Activated CD8-positive, alpha-beta memory T cell treated with anti-CD3 and anti-CD28 coated beads for 48 hours (primary cell): Measurements from ENCODE around the gene TBX5.
"Not testable (repeated sequence)": the region's sequence is repeated elsewhere in the genome, so short reads cannot be mapped to it uniquely, and the experiment has no call there.

Experiments used
- DNase-seq, 3 experiments: peaks; one replicate each; pipeline ENCODE4 v3.0.0-alpha.2; 2020; ENCODE audit warnings: low read depth in 2 of 3, low spot score in 2 of 3

The TBX5 gene

DNA sequence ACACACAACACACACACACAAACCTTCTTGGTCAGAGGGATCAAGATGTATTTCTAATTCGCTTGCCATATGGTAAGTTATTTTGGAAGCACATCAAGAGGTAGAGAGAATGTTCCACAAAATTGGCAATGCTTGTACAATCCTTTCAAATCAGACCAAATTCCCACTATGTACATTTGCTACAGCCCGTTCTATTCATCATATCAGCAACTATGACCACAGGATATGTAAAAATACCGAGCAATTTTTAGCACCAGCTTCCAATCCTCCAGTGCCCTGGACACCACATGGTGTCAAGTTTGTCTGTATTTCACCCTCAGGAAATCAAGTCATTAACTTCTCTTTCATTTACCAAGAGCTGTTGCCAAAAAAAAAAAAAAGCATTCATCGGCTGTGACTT is 21.2 kb downstream of the TBX5 start:
- DNase-seq, result no peak

DNA sequence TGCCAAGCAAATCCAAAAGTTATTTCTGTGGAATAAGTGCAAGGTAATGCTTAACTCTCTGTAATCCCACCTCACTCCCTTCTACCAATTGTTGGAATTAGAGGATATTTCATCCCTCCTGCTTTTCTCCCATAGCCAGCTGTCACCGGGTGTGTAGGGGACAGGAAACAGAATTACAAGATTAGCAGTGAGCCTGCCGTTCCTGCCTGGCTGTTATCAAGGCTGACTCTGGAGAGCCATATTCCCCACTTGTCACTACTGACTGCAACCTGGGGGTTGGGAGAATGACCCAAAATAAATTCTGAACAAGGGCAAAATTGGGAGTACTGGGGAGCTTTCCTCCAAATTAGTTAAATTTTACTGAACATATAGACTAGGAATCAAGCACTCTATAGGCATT is 24.8 kb downstream of the TBX5 start:
- no peak for DNase-seq

DNA sequence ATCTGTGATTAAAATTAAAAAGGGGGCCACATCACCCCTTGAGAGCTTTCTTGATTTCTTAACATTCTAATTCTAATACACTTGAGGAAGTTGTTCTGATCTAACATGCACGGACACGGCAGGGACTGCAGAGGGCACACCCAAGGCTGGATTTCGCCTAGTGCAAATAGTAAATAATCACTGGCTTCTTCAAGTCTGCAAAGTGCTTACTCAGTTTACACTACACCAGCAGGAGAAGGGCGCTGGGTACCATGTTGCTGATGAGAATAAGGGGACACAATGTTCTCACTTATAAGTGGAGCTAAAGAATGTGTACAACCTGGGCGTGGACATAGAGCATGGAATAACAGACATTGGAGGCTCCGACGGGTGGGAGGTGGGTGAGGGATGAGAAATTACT is 34.2 kb downstream of the TBX5 start:
- no peak for DNase-seq

DNA sequence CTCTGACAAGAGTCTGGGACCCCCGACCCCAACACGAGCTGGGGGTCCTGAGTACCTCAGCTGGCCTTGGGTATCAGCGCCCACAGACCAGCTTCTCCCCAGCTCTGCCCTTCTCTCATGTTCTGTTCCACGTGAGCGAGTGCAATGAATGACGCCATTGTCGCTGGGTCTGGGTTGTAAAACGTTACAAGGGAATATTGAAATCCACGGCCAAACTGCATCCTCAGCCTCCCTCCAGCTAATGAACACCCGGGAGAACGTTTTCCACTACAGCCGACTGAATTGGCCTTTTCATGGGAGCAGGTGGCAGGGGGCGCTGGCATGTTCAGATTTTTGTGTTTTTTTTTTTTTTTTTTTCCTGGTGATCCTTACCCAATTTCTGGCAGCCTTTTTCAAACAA is 34.7 kb downstream of the TBX5 start:
- DNase-seq, result no peak

DNA sequence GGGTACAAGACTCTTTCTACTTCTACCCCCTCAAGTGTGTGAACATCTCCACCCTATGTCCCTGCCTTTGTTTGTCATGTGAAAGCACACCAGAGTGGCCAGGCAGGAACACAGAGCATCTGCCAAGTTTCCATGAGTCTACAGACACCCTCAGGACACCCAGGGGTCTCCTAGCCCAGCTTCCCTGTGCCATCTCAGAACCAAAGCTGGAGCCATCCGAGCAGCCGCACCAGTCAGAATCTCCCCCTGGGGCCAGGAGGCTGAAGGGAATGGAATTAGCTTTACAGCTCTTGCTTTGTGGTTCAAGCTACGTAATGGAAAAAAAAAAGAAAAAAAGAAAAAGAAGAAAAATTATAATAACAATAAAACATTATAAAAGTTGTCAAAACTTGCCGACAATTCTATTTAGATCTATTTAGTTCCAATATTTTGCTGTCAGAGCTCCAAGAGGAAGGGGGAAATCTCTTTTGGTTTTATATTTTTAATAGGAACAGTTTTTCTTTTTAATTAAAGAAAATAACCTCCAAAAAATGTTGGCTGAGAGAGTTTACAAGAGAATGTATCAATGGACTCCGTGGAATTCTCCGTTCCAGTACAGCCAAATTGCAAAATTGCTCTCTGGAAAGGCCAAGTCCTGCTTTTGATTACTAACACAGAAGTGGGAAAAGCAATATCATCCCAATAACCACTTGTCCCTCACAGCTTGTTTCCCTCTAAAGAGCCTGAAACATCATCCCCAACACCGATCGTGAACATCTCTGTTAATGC is 37.1 kb downstream of the TBX5 start:
- no peak for DNase-seq

DNA sequence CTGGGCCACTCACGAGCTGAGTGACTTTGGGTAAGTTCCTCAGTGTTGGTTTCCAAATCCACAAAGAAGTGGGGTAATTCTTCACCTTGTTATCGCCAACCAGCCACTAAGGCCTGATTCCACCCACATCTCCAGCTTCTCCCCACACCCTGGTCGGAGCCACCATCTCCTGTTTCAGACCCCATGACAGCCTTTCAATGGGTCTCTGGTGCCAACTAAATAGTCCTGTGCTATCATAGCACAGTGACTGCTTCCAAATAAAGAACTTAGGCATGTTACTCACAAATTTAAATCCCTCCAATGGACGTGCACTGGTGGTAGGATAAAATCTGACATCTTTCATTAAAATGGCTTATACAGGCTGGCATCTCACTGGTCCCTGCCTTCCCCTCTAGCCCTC is 44.0 kb downstream of the TBX5 start:
- DNase-seq, result no peak

DNA sequence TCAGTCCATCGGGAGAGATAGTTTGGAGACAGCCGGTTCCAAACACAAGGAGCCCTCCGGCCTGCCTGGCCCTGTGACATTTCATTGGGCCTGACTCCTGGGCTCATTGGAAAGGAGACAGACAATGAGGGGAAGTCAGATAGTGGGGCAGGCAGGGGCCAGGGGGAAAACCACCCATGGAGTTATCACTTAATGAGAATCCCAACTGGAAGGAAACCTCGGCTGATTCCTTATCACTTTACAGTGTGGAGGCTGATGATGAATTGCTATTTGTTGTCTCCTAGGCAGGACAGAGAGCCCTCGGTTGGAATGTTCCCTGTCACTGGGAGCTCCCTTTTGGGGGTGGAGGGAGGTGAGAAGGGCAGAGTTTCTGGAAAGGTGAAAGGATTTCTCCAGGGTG is 44.4 kb downstream of the TBX5 start:
- DNase-seq, result no peak

DNA sequence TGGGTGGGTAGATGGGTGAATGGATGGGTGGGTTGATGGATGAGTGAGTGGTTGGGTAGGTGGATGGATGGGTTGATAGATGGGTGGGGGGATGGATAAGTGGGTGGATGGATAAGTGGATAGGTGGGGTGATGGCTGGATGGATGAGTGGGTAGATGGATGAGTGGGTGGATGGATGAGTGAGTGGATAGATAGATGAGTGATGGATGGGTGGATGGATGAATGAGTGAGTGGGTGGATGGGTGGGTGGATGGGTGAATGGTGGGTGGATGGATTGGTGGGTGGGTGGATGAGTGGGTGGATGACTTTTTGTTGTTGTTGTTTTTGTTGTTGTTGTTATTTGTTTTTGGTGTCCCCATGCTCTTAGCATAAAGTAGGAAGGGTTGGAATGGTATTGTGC is 45.5 kb downstream of the TBX5 start:
- no peak for DNase-seq

DNA sequence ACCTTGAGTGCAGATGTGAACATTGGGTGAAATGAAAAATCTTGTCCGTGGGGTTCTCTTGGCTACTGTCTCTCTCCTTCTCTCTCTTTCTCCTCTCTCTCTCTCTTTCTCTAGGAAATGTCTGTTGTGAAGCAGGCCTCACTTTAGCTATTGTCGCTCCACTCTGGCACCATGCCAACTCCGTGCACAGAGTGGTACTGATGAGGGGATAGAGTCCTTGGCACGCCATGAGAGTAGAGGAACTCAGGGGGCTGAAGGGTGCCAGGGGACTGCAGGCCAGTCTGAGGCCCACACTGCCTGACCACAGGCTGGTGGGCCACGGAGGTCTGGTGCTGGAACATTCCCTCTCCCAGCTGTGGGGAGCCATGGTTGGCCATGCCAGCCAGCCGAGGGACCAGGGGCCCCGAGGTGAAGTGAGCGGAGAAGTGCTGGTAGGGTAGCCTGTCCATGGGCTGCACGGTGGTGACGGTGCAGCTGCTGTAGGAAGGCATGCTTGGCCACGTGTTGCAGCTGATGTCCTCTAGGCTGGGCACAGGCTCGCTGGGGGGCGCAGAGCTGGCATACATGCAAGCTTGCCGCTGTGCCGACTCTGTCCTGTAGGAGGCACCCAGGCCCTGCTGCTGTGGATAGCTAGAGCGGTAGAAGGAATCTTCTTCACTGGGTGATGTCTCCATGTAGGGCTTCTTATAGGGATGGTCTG is 50.4 kb downstream of the TBX5 start:
- no peak for DNase-seq

DNA sequence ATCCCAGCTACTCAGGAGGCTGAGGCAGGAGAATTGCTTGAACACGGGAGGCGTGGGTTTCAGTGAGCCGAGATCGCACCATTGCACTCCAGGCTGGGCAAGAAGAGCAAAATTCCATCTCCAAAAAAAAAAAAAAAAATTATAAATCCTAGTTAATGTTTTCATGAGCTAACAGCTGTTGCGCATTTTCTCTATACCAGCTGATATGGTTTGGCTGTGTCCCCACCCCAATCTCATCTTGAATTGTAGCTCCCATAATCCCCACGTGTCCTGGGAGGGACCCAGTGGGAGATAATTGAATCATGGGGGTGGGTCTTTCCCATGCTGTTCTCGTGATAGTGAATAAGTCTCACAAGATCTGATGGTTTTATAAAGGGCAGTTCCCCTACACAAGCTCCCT is 56.7 kb downstream of the TBX5 start:
- not testable (repeated sequence) for DNase-seq

DNA sequence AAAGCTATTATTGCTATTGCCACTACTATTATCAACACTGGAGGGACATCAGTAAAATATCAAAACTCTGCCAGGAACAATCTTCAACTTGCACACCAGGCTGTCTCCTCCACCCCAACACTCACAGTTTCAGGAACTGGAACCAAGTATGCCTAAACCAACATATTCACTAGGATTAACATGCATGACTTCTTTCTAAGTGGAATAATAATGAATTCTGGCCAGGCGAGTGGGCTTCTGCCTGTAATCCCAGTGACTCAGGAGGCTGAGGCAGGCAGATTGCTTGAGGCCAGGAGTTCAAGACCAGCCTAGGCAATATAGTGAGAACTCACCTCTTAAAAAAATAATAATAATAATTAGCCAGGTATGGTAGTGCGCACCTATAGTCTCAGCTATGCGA is 58.1 kb downstream of the TBX5 start:
- no peak for DNase-seq

DNA sequence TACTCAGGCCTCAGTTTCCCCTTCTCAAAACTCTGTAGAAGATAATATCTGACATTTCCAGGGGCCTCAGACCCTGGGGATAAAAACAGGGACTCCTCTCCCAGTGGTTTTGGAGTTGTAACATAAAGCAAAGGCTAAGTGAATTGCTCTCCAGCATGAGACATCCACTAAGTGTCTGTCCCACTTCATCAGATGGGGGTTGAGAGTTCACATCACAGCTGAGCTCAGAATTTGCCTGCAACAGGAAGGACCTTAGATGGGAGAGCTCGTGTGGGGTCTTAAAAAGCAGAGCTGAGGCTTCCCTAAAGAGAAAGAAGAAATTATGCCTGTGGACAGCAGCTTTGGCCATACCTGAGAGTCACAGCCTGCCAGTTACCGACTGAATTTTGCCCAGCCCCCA is 61.1 kb downstream of the TBX5 start:
- DNase-seq, result no peak

DNA sequence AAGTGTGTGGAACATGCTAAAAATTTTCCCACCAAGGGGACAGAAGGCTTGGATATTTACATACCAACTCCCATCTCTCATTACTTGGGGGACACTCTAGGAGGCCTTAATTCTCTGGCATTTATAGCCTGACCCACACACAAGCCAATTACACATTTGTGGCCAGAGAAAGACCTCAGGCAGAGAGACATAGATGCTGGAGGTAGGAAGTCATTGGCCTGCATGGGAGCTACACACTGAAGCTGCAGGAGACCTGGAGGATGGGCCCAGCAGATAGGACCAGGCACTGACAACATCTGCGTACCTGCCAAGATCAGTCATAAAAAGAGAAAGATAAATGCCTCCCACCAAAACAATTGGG is 61.7 kb downstream of the TBX5 start:
- no peak for DNase-seq

DNA sequence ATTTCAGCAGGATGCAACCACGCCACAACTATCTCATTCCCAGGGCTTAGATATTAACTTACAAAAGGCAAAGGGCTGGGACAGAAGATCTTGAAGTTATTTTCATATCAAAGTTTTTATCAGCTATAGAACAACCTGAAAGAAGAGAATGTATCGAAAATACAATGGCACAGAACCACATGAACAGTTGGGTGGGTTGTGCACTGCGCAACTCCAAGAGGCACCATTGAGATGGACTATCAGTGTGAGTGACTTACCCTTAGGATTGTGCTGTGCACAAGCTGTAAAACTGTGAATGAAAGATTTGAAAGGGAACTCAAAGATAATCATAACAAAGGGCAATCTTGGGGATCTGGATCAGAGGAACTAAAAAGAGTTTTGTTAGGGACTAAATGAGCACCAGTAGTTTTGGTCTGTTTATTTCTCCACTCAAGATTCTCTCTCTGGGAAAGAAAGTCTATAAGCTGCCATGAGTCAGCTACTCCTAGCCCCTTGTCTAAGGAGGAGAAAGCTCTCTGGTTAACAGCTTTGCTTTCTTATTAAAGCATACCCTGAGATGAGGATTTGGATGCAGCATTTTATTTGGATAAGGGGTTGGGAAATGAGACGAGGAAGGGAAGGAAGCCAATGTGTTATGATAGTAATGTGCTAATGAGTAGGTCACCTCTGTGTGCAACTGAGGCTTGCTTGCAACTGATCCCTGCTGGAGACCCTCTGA is 62.2 kb downstream of the TBX5 start:
- no peak for DNase-seq

DNA sequence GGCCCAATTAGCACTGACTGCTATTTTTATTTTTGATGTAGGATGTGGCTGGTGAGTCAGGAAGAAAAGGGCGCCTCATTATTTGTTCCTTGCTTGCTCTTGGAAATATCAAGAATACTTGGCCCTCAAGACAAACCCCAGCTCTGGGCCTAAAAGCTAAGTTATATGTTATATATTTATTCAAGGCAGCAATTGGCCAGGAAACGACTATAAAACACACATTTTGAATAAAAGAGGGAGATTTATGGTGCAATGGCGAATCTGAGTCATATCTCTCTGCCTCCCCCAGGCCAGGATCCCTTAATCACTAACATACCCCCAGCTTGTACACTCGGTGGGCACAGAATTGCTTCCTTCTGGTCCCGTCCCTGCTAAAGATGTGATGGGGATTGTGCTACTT is 63.3 kb downstream of the TBX5 start:
- no peak for DNase-seq

DNA sequence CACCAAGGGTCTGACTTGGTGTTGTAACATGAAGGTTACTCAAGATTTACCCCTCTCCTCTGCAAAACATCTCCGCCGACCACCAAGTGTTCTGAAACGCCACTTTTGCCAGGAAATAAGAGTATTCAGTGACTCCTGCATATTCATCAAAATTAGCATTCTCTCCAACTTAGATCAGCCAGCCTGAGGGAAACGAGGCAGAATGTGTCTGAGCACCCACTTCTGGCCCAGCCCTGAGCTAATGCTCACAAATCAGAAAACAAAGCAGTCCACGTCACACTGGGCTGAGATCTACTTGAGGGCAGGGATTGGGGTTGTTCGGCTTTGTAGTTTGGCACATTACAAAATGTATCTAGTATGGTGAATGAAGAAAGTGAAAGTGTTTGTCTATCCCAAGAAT is 64.3 kb downstream of the TBX5 start:
- DNase-seq, result no peak

DNA sequence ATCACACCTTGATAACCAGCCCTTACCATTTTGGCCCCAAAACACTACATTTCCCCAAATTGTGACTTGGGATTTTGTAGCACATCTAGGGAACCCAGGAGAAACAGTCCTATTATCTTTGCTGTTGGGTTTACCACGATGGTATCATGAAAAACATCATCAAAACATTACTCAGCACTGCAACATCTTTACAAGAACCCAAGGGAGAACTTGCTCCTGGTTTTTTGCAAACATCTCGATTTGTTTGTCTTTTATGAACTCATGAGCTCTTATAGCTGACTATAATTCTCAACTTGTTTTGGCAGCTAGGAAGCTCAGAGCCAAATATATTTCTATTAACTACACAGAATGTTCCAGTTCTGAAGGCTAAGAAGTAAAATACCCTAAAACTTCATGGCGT is 65.7 kb downstream of the TBX5 start:
- no peak for DNase-seq

DNA sequence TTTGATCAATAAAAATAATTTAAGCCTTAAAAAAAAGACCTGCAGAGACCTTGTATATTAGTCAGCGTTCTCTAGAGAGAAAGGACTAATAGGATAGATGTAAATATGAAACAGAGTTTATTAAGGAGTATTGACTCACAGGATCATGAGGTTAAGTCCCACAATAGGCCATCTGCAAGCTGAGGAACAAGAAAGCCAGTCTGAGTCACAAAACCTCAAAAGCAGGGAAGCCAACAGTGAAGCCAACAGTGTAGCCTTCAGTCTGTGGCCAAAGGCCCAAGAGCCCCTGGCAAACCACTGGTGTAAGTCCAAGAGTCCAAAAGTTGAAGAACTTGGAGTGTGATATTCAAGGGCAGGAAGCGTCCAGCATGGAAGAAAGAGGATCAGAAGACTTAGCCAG is 66.3 kb downstream of the TBX5 start:
- DNase-seq, result no peak

DNA sequence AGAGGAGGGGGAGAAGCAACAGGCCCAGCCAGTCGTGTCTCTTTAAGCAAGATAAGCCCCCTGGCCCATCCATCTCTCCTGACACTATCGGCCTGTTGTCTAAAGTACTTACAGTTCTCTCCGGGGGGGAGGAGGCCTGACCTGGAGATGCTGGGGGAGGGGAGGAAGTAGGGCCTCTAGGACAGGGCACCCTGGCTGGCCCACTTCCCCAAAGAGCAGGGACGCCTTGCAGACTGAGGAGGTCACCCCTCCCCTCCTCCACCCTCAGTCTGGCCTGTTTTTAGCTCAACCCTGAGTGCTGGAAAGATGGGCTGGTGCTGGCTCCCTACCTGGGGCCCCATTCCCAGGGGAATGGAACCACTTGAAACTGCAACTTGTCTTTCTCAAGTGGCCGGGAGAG is 70.3 kb downstream of the TBX5 start:
- DNase-seq, result no peak

DNA sequence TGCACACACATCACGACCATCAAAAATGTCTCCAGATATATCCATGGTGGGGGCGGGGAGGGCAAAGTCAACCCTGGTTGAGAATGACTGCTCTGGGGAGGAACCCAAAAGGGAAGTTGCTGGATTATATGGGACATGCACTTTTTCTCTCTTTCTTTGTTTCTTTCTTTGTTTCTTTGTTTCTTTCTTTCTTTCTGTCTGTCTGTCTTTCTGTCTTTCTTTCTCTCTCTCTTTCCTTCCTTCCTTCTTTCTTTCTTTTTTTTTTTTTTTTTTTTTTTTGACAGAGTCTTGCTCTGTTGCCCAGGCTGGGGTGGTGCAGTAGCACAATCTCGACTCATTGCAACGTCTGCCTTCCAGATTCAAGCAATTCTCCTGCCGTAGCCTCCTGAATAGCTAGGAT is 71.5 kb downstream of the TBX5 start:
- DNase-seq, result no peak

DNA sequence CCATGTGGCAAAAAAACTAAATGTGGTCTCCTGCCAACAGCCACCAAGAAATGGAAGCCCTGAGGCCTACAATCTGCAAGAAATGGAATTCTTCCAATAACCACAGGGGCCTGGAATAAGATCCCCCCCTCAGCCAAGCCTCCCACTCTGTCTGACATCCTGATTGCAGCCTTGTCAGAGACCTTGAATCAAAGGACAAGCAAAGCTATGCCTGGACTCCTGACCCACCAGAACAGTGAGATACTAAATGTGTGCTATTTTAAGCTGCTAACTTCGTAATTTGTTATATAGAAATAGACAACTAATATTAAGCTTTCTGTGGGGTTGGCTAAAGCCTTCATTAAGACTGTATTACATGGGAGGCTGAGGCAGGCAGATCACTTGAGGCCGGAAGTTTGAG is 77.7 kb downstream of the TBX5 start:
- no peak for DNase-seq

DNA sequence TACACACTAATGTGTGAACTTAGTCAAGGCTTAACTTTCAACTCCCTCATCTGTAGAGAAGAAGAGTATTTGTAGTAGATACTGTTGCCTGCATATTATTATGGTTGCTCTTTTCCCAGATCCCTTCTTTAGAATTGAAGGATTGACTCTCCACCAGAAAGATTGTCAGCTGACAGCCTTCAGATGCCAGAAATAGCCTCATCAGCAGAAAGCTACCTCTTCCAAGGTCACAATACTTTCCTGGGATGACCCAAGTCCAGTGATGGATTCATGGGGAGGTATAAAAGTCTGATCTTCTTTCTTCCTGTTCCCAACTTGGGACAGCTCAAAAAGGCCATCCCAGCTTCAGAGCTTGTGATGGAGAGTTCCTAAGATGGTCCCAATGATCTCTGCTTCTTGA is 78.2 kb downstream of the TBX5 start:
- DNase-seq, result no peak

DNA sequence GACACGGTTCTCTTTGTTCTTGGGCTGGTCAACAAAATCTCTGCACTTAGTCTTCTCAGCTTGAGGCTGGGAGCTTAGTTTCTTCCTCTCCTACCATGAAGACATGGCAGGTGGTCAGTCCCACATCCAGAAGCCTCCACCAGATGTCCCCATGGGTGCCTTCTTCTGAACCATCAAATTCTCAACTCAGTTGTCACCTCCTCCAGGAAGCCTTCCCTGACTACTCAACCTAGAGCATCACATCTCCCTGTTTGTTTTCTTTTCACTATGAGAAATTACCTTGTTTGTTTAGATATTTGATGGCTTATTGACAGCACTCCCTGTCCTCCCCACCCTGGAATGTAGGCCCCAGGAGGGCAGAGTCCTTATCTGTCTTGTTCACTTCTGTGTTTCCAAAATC is 84.4 kb downstream of the TBX5 start:
- no peak for DNase-seq
